SW480 (cell line): ENCODE data around the gene CDS2.

Experiments
- DNase-seq: peaks from one replicate; pipeline ENCODE4 v3.0.0-alpha.2; 2016; ENCODE audit warnings: low spot score

Gene CDS2

DNA sequence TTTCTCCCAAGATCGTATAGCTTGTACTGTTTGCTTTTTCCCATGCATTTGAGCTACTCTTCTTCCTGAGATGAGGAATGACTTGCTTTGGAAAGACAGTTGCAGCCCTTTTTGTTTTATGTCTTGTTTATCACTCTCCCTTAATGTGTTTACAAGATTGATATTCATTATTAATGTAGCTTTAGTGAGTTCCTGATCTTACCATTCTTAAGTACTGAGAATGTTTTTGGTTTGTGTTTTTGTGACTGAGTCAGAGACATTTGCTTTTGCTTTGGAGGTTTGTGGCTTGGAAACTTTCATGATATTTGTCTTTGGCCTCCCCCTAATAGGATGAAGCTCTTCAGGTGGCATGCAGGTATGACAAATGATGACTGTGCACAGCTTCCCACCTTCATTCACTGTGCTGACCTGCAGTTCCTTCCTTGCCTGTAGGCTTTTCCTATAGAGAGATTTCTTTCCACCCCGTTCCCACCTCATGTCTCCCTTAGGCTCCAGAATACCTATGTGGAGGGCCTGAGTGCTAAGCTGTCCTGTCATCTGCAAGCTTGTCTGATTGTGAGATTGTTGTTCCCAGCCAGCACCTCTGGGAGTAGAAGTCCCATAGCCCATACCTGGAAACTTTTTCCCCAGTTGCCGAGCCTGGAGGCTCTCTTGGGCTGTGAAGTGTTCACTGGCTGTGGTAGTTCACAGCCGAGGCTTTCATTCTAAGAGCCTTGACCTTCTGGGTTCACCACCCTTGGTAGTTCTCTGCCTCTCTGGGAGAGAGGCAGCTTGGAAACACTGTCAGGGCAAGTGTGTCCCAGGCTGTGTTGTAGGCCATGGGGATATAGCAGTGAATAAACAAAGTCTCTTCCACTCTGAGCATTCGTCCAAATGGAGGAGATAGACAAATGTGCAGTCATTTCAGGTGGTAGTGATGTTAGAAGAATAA, 27.1 kb downstream of the CDS2 start:
- peak; percentile 71 for DNase-seq

DNA sequence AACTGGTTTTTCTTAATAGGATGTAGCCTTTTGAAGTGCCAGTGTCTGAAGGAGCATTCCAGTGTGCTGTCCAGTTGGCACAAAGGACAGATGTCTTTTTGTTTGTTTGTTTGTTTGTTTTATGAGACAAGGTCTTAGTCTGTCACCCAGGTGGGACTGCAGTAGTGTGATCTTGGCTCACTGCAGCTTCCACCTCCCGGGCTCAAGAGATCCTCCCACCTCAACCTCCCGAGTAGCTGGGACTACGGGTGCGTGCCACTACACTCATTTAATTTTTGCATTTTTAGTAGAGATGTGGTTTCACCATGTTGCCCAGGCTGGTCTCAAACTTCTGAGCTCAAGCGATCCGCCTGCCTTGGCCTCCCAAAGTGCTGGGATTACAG, 27.7 kb downstream of the CDS2 start:
- no peak for DNase-seq

DNA sequence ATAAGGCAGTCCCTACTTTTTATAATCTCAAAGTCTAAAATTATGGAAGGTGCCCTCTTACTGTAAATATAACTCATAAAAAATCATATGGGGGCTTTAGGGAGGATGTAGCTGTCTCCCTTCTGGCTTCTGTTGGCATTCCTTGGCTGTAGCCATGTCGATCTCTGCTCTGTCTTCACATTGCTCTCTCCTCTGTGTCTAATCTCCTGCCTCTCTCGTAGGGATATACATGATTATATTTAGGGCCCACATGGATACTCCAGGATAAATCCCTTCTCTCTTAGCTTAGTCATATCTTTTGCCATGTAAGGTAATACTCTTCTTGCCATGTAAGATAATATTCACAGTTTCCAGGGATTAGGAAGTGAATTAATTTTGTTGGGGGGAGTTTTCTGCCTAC, 28.6 kb downstream of the CDS2 start:
- DNase-seq, result no peak

DNA sequence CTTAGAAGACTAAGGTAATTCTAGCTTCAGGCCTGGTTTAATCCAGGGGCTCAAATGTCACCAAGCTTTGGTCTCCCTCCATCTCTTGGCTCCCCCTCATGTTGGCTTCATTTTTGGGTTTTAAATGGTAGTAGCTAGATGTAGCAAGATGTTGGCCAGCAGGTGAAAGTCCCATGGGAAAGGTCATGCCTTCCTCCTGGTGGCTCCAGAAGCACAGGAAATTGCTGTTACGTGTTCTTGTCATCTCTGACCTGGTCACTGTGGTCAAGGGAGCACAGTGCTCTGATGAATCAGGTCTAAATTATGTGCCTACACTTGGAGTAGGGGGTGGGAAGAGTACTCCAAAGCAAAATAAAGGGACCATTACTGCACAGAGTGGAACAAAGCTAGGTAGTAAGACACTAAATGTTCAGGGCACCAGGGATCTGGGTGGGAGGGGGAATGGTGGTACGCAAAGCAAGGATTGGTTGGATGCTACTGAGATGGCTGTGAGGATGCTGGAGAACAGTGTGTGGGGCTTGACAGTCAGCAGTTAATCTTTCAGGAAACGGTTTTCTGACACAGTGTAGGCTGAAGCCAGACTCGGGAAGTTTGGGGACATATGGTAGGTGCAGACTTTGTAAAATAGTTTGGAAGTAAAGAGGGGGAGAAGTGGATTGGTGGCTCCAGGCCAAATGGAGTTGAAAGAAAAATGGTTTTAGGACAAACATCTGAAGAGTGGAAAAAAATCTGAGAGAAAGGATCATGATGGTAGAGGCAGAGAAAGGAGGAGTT, 30.1 kb downstream of the CDS2 start:
- peak; percentile 60 for DNase-seq

DNA sequence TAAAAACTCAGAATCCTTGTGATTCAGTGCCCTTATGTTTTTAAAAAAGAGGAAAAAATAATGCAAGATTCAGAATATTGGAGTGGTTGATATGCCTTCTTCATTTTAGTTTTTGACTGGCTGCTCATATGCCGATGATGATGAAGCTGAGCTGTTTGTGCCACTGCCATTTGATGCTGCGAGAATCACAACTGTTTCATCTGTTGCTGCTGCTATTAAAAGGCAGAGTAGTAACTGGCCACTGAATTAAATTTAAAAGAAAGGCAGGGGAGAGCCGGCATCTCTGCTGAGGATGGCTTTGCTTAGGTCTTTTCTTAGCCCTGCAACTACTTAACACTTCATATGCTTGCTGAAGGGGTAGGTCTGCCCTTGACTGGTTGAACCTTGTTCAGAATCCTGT, 33.1 kb downstream of the CDS2 start:
- DNase-seq, result no peak

DNA sequence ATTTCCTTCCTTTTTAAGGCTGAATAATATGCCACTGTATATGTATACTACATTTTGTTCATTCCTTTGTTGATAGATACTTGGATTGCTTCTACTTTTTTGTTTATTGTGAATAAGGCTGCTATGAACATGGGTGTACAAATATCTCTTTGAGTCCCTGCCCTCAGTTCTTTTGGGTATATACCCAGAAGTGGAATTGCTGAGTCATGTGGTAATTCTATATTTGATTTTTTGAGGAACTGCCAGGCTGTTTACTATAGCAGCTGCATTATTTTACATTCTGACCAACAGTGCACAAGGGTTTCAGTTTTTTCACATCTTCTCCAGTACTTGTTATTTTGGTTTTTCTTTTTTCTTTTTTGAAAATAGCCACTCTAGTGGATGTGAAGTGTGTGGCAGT, 34.1 kb downstream of the CDS2 start:
- DNase-seq, result no peak

DNA sequence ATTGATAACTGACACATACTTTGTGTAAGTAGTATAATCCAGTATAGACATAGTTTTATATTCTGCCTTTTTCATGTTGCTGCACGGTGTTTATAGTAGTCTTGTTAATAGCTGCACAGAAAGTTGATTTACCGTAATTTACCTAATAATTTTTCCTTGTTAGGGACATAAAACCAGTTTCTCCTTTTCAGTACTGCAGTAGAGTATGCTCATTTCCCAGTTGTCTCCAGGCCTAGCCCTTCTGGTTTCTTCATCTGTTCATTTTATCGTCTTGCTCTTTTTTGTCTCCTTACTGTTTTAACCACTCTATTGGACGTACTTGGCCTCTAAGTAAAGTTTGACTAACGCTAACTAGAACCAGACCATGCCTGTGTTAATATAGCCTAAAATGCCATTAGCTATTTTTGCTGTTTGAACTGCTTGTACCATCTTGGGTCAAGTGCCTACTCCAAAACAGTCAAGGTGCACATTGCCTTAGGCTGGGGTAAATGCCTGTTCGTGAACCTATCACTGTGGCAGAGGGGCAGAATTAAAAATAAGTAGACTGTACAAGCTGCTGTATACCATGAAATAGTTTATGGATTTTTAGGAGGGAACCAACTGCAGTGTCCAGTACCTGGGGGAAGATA, 34.8 kb downstream of the CDS2 start:
- no peak for DNase-seq

DNA sequence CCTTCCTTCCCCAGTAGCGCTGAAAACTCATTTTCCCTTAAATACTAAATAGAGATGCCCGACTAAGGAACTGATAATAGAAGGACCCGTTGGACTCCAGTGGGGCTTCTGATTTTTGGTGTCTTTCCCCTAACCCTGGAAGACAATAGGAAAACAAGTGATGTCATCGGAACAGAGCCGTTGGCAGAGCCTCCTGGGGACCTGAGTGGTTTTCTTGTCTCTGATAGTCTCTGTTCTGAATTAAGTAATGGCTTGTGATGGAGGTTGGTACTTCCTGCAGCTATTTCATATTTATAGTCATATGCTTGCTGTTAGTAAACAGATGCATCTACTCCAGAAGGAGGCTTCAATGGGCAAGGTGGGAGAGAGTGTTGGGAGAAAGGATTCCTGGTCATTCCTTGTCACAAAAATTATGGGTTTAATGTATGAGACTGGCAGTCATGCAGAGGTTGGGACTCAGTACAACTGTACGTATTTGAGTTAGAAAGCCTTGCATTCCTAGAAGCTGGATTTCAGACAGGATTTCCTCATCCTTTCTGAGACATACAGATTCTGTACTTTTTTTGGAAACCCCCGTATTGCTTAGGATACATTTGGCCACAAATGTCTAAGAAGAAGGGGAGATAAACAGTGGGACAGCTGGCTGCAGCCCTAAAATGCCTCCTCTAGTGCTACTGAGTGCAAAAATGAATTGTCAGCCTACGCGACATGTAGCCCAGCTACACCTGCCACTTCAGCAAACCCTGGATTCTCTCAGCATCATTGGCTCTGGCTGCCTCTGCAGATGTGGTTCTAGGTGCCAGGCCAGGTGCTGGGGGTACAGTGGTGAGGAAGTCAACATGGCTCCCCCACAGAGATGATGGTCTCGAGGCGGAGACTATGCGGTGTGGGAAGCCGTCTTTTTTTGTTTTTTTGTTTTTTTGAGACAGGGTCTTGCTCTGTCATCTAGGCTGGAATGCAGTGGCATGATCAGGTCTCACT, 38.1 kb downstream of the CDS2 start:
- DNase-seq, result no peak

DNA sequence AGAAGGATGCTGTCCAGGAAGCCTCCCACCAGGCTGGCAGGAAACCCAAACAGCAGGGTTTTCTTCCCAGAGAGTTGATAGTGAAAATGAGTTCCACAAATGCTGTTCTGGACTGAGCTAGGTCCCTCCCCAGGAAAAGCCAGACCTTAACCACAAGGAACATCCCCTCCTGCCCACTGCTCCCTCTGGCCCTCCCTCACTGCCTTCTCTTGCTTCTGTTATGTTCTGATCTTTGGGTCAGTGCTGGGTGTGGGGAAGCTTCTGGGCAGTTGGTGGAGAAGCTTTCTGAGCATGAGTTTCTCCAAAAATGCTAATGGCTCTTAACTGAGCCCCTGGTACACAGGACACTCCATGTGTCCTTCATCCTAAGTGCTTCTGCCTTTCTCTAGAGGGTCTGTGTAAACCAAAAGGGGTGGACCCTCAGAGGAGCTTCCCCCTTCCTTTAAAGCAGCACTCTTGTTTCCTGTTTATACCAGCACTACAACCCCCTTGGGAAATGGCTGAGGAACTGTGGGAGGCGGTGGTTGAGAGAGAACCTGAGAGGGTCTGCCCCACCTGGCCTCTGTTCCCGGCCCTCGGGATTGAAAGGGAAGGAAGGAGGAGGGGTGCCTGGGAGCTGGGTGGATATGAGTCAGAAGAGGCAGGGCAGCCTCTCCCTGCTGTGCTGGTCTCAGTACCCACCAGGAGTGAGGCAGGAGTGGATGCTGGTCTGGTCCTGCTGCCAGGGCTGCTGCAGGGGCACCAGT, 42.0 kb downstream of the CDS2 start:
- DNase-seq, result peak; percentile 47

DNA sequence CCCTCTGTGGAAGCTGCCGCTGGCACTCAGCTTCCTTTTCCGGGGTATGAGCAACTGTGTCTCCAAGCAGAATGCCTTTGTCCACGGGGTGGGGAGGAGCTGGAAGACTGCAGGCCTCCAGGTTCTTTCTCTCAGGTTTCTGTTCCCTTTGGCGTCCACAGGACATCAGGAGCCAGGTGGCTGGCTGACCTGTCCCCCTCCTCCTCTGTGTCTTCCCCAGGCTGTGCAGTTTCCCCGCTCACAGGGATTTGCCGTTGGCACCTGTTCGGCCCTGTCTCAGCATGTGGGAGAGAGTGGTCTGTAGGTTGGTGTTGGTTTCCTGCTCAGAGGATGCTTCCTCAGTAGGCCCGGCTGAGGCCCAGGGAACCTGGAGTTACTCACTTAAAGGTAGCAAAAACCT, 43.5 kb downstream of the CDS2 start:
- DNase-seq, result no peak

DNA sequence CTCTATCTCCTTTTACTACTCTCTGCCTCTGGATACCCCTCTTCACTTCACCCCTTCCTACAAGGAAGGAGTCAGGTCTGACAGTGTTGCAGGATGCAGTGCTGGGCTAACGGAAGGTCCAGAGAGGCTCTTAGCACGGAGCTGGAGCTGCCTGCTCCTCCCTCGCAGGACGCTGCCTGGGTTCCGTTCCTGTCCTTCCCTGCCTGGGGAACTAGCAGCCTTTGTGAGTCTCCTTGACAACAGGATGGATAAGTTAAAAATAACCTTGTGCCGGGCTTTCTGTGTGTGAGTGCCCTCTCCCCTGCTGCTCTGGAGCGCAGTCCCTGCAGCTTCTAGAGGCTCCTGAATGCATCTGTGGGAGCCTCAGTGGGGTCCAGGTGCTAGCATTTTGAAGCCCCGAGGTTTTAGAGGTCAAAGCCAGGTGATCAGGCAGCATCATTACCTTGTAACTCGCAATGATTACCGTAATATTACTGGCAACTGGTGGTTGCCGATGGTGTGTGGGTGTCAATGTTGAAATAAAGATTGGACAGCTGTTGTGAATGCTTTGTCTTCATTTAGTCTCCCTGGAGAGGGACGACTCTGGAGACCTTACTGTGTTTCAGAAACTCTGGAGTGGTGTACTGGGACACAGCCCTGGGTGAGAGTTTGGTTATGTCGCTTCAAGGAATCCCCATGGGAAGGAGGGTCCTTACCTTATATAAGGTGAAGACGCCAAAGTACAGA, 44.4 kb downstream of the CDS2 start:
- DNase-seq, result no peak

DNA sequence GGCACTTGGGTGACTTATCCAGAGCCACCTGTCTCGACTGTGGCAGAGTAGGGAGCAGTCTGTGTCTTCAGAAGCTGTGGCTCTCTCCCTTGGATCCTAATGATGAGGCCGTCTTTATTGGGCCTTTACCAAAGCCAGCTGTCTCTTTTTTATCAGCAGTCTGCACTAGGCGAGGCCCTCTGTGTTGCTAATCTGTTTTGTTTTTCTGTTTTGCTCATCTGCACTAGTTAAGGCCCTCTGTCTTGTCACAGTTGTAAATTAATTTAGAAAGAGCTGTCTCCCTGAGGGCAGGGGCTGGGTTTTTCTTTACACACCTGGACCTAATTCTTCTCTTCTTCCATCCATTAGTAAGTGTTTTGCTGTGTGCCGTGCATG, 45.0 kb downstream of the CDS2 start:
- no peak for DNase-seq

DNA sequence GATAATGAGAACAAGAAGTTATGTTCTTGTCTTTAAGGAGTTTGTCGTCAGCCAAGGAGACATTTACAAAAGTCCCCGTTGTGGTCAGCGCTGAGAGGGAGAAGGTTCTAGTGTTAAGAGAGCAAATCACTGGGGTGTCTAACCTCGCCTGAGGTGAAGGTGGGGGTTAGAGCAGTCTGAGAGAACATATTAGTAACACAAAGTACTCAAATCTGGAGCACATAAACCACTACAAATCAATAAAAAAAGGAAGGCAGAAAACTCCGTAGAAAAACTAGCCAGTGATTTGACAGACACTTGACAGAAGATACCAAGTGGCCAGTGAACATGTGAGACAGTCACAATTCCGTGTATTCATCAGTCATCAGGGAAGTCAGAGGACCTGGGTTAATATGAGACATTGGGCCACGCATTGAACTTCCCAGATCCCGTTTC, 45.4 kb downstream of the CDS2 start:
- DNase-seq, result no peak

DNA sequence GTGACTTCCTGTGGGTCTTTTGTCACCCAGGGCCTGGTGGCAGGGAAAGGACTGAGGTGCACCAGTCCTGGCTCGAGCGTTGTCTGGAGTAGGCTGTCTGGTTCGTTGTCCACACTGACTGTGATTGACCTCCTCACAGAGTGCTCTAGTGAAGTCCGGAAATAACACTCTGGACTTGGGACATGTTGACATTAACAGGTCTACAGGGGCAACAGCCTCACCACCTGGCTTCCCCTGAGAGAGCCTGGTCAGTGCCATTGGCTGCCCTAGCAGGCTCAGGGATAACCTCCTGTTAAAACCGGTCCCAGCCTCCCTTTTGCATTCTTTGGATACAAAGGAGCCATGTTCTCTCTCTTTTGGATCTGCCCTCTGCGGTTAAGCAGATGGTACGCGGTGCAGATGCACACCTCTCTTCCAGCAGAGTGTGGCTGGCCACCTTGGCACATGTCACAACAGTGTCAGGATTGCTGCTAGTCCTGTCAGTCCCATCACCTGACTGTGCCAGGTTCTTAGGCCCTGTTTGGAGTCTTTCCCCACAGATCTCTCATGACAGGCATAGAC, 46.2 kb downstream of the CDS2 start:
- no peak for DNase-seq

DNA sequence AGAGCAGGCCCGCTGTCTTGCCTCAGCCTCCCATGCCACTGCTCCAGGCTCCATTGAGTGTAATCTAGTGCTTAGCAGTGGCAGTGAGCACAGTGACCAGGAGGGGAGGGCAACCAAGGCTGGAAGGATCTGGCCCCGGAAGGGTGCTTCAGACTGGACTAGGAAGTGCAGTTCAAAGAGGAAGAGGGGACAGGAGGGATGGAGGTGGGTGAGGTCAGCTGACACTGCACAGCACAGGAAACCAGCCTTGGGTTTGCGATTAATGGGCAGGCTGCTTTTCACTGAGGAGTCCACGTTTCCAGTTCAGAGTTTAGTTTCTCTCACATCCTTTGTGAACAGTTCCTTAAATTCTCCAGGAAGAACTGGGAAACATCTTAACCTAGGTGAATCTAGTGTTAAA, 46.9 kb downstream of the CDS2 start:
- DNase-seq, result no peak

DNA sequence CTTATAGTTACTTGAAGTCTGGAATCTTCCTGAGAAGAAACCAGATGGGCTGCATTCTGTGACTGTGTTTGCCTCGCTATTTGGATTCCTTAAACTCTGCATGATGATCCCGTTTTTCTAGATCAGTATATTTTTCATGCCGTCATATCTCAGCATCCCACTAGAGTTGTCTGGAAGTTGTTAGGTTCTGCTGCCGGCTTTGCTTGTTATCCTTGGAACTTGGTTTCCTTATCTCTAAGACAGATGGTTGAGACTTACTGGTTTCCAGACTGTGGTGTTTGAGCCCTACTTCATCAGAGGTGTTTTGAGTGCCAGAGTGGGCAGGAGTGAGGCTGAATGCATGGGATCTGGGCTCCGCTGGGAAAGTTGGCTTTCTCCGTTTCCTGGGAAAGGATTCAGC, 50.3 kb downstream of the CDS2 start:
- no peak for DNase-seq

DNA sequence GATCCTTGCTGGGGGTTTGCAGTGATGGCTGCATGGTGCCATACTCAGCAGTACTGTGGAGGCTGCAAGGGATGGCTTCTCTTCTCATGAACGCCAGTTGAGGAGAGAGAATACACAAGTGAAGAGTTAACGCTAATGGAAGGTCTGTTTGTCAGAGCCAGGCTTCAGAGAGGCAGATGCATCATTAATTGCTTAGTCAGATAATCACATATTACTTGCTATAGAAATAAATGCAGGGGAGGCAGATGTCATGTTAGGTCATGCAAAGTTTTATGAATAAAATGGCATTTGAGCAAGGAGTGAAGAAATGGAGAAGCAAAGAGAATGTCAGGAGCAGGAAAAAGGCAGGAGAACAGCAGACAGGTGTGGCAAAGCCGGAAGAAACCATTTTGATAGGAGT, 51.2 kb downstream of the CDS2 start:
- DNase-seq, result no peak

DNA sequence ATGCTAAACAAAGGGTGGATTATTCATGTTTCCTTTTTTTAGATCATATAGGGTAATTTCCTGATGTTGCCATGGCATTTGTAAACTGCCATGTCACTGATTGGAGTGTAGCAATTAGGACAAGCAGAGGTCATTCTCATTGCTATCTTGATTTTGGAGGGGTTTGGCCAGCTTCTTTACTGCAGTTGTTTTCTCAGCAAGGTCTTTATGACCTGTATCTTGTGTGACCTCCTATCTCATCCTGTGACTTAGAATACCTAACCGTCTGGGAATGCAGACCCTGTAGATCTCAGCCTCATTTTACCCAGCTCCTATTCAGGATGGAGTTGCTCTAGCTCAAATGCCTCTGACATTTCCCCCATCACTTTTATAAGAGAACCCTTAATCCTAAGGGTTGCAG, 53.6 kb downstream of the CDS2 start:
- DNase-seq, result no peak

DNA sequence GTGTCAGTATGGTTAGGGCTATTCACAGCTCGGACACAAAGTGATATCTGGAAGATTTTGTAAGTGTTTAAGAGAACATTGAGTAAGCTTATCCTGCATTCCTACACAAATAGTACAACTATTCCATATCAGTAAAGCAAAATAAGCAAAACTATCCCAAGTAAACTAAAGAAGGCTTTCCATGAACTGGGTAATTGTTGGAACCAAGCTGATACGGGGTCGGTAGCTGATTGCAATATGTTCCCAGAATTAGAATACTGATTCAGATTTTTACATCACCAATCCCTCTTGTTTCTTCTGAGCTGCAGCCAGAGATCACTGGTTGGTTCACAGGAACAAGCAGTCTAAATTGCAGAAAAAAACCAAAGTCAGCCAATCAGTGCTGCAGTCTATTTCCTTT, 54.1 kb downstream of the CDS2 start:
- DNase-seq, result no peak

DNA sequence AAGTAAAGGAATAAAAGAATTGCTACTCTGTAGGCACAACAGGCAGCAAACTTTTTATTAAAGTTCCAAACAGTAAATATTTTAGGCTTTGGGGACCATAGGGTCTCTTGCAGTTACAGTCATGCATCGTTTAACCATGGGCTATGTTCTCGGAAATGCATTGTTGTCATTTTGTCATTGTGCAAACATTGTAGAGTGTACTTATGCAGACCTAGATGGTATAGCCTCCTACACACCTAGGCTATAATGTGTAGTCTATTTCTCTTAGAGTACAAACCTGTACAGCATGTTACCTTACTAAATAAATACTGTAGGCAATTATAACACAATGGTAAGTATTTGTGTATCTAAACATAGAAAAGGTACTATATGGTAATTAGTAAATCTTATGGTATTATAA, 54.7 kb downstream of the CDS2 start:
- DNase-seq, result no peak
